NCI-H2227 (cell line): ENCODE results near the gene BRD1.

Experiments used
- DNase-seq: peaks from one replicate; lab custom pipeline; 2025; ENCODE audit not compliant: unreplicated experiment; lab: John Stamatoyannopoulos, UW

The BRD1 gene

DNA sequence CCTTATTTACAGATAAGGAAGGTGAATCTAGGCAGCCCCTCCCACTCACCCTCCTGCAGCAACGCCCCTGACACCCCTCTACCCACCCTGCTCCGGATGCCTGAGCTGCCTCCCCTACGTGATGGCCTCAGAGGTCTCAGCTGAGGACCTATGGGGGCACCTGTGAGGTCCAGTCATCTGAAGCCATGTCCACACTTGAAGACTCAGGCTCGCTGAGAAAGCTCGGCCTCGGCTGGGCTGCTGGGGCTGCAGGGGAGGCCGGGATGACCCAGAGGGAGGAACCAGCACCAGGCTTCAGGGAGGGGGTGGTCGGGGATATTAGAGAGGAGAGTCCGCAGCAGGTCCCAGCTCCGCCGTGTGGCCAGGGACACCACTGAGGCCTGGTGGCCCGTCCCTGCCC, 92.8 kb downstream of the BRD1 start:
- DNase-seq: no peak

DNA sequence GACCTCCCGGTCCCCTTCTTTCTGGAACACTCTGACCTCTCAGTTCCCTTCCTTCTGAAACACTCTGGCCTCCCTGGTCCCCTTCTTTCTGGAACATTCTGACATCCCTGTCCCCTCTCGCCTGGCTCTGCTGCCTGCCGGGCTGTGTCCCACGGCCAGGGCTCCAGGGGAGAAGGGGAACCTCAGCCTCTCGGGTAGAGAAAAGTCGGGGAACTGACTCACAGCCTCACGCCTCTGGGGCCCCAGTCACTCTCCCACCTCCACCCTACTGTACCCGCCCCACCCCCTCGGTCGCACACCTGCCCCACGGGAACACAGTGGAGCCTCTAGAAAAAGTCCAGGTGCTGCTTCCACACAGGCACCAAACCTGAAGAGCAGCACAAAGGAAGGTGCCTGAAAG, 93.3 kb downstream of the BRD1 start:
- DNase-seq: no peak

DNA sequence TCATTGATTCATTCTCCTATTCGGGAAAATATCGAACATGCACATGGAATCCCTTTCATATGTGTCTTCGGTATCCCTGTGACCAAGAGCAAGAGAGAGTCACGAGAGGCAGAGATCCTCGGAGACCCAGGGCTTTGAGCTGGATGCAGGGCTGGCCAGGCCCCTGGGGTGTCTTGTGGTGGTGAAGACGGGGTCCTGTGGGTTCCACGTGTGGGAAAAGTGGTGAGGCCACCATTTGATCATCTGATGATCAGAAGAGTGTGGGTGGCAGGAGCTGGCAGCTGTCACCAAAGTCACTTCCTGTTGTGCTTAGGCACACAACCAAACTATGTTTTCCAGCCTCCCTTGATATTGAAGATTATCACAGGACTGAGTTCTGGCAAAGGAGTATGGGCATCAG, 94.0 kb downstream of the BRD1 start:
- no peak for DNase-seq

DNA sequence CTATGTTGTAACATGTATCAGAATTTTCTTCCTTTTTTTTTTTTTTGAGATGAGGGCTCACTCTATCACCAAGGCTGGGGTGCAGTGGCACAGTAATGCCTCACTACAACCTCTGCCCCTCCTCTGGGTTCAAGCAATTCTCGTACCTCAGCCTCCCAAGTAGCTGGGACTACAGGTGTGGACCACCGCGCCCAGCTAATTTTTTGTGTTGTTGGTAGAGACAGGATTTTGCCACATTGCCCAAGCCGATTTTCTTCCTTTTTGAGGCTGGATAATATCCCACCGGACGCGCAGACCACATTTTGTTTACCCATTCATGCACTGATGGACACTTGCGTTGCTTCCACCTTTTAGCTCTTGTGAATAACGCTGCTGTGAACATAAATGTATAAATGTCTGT, 97.0 kb downstream of the BRD1 start:
- DNase-seq: no peak

DNA sequence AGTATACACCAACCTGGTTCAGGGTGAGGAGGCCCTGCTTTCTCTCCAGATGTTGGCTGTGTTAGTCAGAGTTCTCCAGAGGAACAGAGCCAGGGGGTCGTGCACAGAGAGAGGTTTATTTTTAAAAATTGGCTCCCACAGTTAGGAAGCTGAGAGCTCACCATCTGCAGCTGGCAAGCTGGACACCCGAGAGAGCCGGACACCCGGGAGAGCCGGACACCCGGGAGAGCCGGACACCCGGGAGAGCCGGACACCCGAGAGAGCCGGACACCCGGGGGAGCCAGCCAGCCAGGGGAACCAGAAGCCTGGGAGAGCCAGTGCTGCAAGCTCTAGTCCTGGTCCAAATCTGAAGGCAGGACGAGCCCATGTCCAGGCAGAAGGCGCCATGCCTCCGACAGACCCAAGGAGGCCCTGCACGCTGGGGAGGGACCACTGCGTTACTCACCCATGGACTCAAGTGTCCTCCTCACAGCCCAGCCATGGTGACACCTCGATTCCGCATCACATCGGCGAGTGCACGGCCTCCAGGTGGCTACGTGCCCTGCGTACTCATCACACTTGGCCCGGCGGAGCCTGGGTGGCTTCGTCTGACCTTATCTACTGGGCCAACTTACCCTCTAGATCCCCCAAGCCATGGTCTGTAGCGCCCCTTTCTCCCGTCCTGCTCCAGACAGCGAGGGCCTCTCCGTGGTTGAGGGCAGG, 99.0 kb downstream of the BRD1 start:
- no peak for DNase-seq

DNA sequence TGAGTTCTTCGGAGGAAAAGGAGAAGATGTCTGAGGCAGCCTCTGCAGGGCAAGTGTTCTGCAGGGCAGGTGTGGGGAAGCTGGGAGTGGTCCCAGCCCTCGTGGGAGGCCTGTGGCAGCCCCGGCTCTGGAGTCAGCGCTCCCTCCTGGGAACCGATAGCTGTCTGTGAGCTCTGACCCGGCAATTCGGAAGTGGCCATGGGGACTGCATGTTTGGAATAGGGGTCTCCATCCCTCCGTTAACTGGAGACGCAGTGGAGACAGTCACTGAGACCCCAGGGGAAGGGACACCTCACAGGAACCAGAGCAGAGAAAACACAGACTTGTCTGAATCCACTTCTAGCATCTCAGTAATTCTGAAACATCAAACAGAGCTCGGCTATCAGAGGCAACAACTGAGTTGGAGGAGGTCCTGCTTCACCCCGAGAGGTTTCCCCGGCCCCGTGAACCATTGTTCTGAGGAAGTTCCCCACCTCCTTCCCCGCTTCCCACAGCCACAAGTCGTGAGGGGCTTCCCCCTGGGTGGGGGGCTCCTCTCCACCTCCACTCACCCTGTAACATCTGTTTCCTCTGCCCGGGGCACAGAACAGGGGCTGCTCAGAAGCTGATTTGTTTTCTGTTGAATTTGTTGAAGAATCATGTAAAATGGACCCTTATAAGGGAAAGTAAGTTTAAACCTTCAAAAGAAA, 99.6 kb downstream of the BRD1 start:
- no peak for DNase-seq

DNA sequence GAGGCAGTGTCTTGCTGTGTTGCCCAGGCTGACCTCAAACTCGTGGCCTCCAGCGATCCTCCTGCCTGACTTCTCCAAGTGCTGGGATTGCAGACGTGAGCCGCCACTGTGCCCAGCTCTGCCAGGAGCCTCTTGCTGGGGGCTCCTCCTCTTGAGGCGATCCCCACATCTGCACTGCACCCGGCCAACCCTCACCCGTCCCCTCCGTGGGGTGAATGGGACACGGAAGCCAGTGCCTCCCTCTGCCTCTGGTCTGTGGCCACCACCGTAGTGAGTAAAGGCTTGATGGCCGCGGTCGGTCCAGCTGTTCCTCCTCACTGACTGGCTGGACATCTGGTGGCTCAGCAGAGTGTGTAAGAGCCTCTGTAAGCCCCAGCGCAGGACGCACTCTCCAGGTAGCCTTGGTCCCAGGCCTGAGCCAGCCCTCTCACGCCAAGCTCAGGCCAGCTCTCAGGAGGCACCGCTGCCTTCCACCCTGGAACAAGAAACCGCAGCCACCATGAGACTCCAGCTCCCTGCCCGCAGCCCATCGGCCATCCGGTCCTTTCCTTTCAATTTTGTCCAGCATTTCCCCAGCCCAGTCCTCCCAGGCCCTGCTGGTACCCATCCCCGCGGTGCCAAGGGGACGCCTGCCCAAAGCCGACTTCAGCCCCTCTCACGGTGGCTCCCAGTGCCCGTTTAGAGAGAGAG, 100.3 kb downstream of the BRD1 start:
- DNase-seq: no peak

DNA sequence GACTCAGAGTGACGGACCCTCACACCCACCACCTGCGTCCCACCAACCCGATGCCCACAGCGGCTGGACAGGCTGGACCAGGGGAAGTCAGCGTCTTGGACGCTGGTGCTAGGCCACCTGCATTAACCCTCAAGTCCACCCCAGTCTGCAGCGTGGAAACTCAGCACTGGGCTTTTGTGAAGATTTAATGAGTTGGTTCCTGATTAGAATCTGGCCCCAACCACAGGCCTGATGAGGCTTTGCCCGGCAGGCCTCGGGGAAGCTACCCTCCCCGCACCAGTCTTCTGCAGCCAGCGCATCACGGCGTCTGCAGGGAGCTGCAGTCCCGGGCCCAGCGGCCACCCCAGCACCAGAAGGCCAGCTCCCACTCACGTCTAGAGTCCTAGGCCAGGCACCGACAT, 101.0 kb downstream of the BRD1 start:
- DNase-seq: no peak

DNA sequence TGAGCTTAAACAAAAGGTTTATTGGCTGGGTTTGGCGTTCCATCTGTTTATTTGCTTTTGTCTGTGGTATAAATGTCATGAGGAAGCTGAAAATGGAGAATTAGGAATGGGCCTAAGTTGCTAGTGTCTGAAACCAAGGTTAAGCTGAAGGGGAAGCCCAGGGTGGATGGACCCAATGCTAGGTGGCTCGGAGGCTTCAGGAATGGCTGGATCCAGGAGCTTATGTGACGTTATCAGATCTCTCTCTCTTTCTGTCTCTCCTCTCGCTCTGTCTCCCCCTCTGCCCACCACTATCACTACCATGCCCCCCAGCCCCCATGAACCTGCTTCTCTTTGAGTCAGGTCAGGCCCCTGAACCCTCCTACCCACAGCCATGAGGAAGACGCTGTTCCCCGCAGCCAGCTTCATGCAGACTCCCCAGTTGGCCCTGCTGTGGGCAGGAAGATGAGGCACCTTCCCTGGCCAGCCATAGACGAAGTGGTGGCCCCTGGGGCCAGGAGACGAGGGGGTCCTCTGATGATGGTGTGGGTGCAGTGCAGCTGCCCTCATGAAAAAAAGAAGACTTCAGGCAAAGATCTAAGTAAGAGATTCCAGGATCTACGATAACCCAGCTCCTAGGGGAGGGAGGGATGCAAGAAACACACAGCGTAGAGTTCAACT, 101.5 kb downstream of the BRD1 start:
- DNase-seq: no peak

DNA sequence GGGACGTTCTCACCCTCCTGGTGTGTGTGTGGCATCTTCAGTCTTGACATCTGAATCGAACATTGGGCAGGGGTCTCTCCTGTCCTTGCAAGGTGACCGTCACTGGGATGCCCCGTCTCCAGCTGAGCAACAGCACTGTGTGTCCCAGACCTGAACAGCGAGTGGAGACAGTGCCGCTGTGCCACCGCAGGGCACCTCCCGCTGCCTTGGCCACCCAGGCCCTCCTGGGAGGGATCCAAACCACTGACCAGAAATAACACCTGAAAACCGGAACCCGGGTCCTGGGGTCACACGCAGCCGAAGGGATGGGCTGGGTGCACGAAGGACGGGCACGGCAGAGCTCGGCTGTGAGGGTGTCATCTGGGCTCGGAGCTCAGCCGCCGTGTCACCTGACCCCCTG, 102.2 kb downstream of the BRD1 start:
- no peak for DNase-seq

DNA sequence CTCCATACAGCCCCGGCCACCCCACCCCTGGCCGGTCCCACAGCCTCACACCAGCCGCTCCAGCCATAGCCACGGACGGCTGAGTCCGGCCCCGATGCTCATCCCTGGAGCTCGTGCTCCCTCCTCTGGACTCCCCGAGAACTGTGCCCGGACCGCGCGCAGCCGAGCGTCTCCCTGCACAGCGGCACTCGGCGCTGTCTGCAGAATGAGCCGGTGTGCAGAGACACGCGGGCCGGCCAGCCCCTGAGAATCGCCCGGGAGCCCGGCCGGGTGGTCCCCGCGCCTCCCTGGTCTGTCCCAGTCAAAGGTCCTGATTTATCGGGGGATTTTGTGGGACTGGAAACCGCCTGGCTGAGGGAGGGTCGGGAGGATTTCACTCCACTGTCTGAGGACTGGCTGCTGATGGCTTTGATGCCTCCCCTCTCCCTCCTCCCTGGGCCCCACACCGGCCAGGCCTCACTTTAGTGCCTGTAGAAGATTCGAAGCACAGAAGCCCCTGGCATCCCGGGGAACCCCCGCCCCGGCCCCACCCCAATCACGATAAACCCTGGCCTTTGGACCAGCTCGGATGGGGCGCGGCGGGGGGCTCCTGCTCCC, 102.7 kb downstream of the BRD1 start:
- DNase-seq: peak; percentile 74

DNA sequence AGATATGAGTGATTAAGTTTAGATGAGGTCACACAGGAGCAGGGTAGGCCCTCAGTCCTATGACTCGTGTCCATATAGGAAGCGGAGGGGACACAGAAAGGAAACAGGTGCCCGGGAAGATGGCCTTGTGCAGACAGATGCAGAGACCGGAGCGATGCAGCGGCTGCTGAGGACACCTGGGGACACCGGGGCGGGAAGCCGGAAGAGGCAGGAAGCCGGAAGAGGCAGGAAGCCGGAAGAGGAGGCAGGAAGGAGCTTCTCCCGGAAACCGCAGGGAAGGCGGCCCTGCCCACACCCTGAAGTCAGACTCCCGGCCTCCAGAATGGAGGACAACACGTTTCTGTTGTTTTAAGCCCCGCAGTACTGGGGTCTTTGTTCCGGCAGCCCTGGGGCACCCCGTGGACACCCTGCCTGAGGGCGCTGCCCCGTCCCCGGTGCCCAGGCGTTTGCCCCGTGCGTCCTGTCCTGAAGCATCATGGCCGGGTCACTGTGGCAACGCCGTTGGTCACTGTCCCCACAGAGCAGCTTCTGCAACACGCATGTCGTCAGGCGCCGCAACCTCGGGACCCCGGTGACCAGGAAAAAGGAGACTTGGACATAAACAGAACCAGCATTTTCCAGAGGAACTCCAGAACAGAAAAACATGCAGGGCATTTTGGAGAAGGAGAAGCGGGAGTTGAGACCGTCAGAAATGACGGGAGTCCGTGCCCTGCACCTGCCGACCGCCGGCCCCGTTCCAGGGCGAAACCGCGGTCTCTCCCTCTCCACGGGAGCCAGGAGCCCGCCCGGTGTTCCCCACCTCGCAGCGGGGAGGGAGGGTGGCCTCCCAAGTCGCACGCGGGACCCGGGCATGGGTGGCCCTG, 103.4 kb downstream of the BRD1 start:
- DNase-seq: peak; percentile 78

DNA sequence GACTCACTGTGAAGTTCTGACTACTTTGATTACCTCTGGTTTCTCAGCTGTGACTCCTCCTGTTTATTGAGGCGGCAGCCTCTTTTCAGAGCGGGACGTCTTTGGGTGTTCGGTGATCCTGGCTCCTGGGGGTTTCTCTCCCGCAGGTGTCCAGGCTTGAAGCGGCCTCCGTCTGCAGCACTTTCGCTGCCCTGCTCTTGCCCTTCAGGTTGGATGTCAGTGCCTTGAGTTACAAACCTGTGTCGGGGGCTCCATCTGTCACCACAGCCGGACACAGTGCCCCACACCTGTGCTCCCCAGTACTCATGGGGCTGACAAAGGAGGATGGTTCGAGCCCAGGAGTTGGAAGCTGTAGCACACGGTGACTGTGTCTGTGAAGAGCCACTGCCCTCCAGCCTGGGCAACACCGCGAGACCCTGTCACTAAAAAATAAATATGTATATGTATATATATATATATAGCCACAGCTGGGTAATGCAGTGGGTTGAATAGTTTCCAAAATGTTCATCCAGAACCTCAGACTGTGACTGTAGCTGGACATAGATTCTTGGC, 104.1 kb downstream of the BRD1 start:
- no peak for DNase-seq
